ENCODE results near the gene LMF1. TPM values are rescaled to one million over a fixed set of nuclear protein-coding genes. Genes with fewer than 3 reads are reported as not detected.

The LMF1 gene
- polyA plus RNA-seq, 3 donors, result 5.9 to 14.7 (median 10.6) TPM

DNA sequence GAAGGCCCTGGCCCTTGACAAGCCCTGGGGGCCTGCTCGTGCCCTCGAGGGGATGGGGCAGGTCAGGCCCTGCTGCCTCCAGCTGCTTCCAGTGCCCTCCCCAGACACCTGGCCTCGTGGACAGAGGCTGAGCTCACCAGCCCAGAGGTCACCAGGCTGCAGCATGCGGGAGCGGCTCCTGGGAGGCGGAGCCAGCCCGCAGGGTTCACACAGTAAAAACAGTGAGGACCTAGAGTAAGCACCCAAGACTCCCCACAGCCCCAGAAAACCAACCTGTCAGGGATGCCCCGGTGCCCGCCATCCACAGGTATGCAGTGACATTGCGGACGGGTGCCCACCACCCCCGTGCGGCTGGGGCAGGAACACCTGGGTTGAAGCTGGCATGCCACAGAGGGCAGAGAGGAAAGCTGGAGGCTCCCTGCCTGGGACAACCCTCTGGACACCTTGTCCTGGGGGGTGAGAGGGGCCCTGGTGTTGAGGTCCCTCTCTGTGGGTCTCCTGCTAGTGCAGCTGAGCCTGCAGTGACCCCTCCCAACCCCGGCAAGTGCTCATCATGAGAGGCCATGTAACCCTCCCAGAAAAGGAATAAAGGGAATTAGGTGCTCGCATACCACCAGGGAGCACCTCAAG, 62.1 kb downstream of the LMF1 start:
- Histone ChIP-seq H3K27ac (ENCODE audit: low read depth in 1 of 2, low read length in 2 of 2) (no peak overlapping the region), H3K36me3 (replicated peaks in 1 of 2; ENCODE audit: control insufficient read depth in 1 of 2, insufficient read depth in 2 of 2, low read length in 2 of 2) (peaks cover 0 to 23% of the 10 kb centered on the region in 2 donors), H3K27me3 (ENCODE audit: control insufficient read depth in 2 of 2, insufficient read depth in 2 of 2, low read length in 2 of 2) (no peaks in the 10 kb centered on the region), H3K9ac (ENCODE audit: insufficient read depth, low read length, poor library complexity, severe bottlenecking) (no peak overlapping the region), H3K9me3 (replicated peaks in 1 of 2; ENCODE audit: control insufficient read depth in 1 of 2, insufficient read depth in 1 of 2, low read length in 2 of 2) (peaks cover 36 to 46% of the 10 kb centered on the region in 2 donors), H3K4me1 (ENCODE audit: control insufficient read depth in 1 of 2, insufficient read depth in 2 of 2, low read length in 2 of 2) (no peaks in the 10 kb centered on the region), H2AFZ (ENCODE audit: insufficient read depth, low read depth, low read length, poor library complexity, severe bottlenecking) (no peak overlapping the region), H3K4me3 (replicated peaks in 1 of 3; ENCODE audit: low read depth in 2 of 3, low read length in 3 of 3) (no peak overlapping the region), H3K79me2 (ENCODE audit: insufficient read depth, low read length) (no peaks in the 10 kb centered on the region), H3K4me2 (replicated peaks; ENCODE audit: extremely low read depth, low read length, poor library complexity, severe bottlenecking) (no peak overlapping the region), H4K20me1 (ENCODE audit: insufficient read depth, low read length) (no peaks in the 10 kb centered on the region)
- intact Hi-C loops (cut with micrococcal nuclease), result no loop called here
- Mint-ChIP-seq H3K27me3 (ENCODE audit: low read depth in 3 of 3) (peaks cover 0 to under 1% (median 0%) of the 10 kb centered on the region in 3 donors), H3K36me3 (peaks cover 25 to 38% of the 10 kb centered on the region in 2 donors), H3K4me1 (no peaks in the 10 kb centered on the region), H3K4me3 (no peak overlapping the region), H3K9me3 (peaks cover 29 to 46% (median 39%) of the 10 kb centered on the region in 7 donors), H3K27ac (no peak overlapping the region)
- no peak for DNase-seq
- TF ChIP-seq, protein P1, sequence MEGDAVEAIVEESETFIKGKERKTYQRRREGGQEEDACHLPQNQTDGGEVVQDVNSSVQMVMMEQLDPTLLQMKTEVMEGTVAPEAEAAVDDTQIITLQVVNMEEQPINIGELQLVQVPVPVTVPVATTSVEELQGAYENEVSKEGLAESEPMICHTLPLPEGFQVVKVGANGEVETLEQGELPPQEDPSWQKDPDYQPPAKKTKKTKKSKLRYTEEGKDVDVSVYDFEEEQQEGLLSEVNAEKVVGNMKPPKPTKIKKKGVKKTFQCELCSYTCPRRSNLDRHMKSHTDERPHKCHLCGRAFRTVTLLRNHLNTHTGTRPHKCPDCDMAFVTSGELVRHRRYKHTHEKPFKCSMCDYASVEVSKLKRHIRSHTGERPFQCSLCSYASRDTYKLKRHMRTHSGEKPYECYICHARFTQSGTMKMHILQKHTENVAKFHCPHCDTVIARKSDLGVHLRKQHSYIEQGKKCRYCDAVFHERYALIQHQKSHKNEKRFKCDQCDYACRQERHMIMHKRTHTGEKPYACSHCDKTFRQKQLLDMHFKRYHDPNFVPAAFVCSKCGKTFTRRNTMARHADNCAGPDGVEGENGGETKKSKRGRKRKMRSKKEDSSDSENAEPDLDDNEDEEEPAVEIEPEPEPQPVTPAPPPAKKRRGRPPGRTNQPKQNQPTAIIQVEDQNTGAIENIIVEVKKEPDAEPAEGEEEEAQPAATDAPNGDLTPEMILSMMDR (IDR thresholded peaks at IDR 0.05), result no peak
- WGBS (ENCODE audit: insufficient coverage), result 99% methylated on average over 11 of the region's 15 CpGs

DNA sequence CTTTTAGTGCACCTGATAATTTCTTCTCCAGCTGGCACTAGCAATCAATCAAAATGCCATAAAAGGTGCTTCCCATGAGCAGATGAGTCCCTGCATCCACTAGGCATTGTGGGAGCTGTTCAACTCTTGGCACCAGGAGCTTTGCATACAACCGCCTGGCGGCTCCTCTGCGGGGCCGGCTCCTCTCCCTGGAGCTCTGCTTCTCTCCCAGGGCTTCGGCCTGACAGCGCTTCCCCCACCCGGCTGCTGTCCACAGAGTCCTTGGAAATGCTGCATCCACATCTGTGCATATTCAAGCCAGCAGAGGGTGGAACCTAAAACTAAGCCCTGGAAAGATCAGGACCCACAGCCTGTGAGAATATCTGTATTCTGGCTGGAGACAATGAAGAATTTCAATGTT, 62.9 kb downstream of the LMF1 start:
- TF ChIP-seq, protein P1 (IDR thresholded peaks at IDR 0.05), result no peak
- 94% methylated on average over 7 of the region's 7 CpGs for WGBS (ENCODE audit: insufficient coverage)
- peaks cover 36 to 46% of the 10 kb centered on the region in 2 donors for H3K9me3 ChIP-seq (replicated peaks in 1 of 2; ENCODE audit: control insufficient read depth in 1 of 2, insufficient read depth in 1 of 2, low read length in 2 of 2)
- no peaks in the 10 kb centered on the region for H3K79me2 ChIP-seq (ENCODE audit: insufficient read depth, low read length)
- H2AFZ ChIP-seq (ENCODE audit: insufficient read depth, low read depth, low read length, poor library complexity, severe bottlenecking), result no peak overlapping the region
- Mint-ChIP-seq H3K27ac (no peak overlapping the region), H3K27me3 (ENCODE audit: low read depth in 3 of 3) (no peaks in the 10 kb centered on the region), H3K4me3 (no peak overlapping the region), H3K4me1 (no peaks in the 10 kb centered on the region), H3K9me3 (peaks cover 29 to 46% (median 39%) of the 10 kb centered on the region in 7 donors), H3K36me3 (peaks cover 25 to 38% of the 10 kb centered on the region in 2 donors)
- no peak overlapping the region for H3K4me2 ChIP-seq (replicated peaks; ENCODE audit: extremely low read depth, low read length, poor library complexity, severe bottlenecking)
- H3K27ac ChIP-seq (ENCODE audit: low read depth in 1 of 2, low read length in 2 of 2), result no peak overlapping the region
- DNase-seq, result no peak
- no peaks in the 10 kb centered on the region for H3K27me3 ChIP-seq (ENCODE audit: control insufficient read depth in 2 of 2, insufficient read depth in 2 of 2, low read length in 2 of 2)
- intact Hi-C loops (cut with micrococcal nuclease), result no loop called here
- no peak overlapping the region for H3K9ac ChIP-seq (ENCODE audit: insufficient read depth, low read length, poor library complexity, severe bottlenecking)
- no peak overlapping the region for H3K4me3 ChIP-seq (replicated peaks in 1 of 3; ENCODE audit: low read depth in 2 of 3, low read length in 3 of 3)
- no peaks in the 10 kb centered on the region for H3K4me1 ChIP-seq (ENCODE audit: control insufficient read depth in 1 of 2, insufficient read depth in 2 of 2, low read length in 2 of 2)
- H3K36me3 ChIP-seq (replicated peaks in 1 of 2; ENCODE audit: control insufficient read depth in 1 of 2, insufficient read depth in 2 of 2, low read length in 2 of 2), result peaks cover 0 to 23% of the 10 kb centered on the region in 2 donors
- H4K20me1 ChIP-seq (ENCODE audit: insufficient read depth, low read length), result no peaks in the 10 kb centered on the region

Measured in CD14-positive monocyte (primary cell).